Neural cell (in vitro differentiated cells): ENCODE results near the gene ADTRP. TPM values are rescaled to one million over a fixed set of nuclear protein-coding genes. Genes with fewer than 3 reads are reported as not detected.

Experiments
- H2AFZ ChIP-seq: fragments of 200-600, 300-800 bp; sonication (generic), shearing (Covaris generic); 2 replicates; pipeline ENCODE4 v1.6.0; 2014; ENCODE audit warnings: low read depth, mild to moderate bottlenecking, antibody characterized with exemption, low read length, moderate library complexity
- H3F3A ChIP-seq: fragments of 200-600 bp; shearing (Covaris generic); 2 replicates; pipeline ENCODE4 v1.6.1; 2016; ENCODE audit warnings: mild to moderate bottlenecking, moderate library complexity, mixed read lengths, antibody characterized with exemption, low read length; ENCODE audit not compliant: insufficient read depth, poor library complexity, severe bottlenecking
- H3K27ac ChIP-seq: fragments of 200-600, 300-800 bp; sonication (generic), shearing (Covaris generic); 2 replicates; pipeline ENCODE4 v1.5.1; 2014; ENCODE audit warnings: mild to moderate bottlenecking, low read length, moderate library complexity
- H3K27me3 ChIP-seq: fragments of 300-800, 200-600 bp; sonication (generic), shearing (Covaris generic); 2 replicates; pipeline ENCODE4 v1.6.0; 2014; ENCODE audit warnings: mild to moderate bottlenecking, low read depth, low read length, moderate library complexity; ENCODE audit not compliant: insufficient read depth
- H3K36me3 ChIP-seq: fragments of 300-800, 200-600 bp; sonication (generic), shearing (Covaris generic); 2 replicates; pipeline ENCODE4 v1.5.1; 2014; ENCODE audit warnings: mild to moderate bottlenecking, antibody characterized with exemption, low read length, moderate library complexity; ENCODE audit not compliant: insufficient read depth
- H3K4me2 ChIP-seq: fragments of 300-800, 200-600 bp; sonication (generic), shearing (Covaris generic); 2 replicates; pipeline ENCODE4 v1.6.0; 2014; ENCODE audit warnings: mild to moderate bottlenecking, low read length
- H3K4me3 ChIP-seq: fragments of 300-800, 200-600 bp; sonication (generic), shearing (Covaris generic); 2 replicates; pipeline ENCODE4 v1.5.1; 2014; ENCODE audit warnings: mild to moderate bottlenecking, low read length, moderate library complexity
- H3K79me2 ChIP-seq: fragments of 200-600 bp; shearing (Covaris generic); replicated peaks from 2 replicates; pipeline ENCODE4 v1.6.0; 2014; ENCODE audit warnings: mild to moderate bottlenecking, low read length, moderate library complexity; ENCODE audit not compliant: insufficient read depth
- H3K9ac ChIP-seq: fragments of 300-800, 200-600 bp; sonication (generic), shearing (Covaris generic); 2 replicates; pipeline ENCODE4 v1.6.1; 2016; ENCODE audit warnings: mild to moderate bottlenecking, low read length, mixed read lengths
- H3K9me2 ChIP-seq: fragments of 200-600 bp; shearing (Covaris generic); 2 replicates; pipeline ENCODE4 v1.6.1; 2016; ENCODE audit warnings: mild to moderate bottlenecking, low read length, mixed read lengths; ENCODE audit not compliant: insufficient read depth
- H3K9me3 ChIP-seq: fragments of 200-600, 300-800 bp; sonication (generic), shearing (Covaris generic); 2 replicates; pipeline ENCODE4 v1.6.1; 2016; ENCODE audit warnings: mild to moderate bottlenecking, mixed run types, low read length, moderate library complexity, mixed read lengths
- H4K20me1 ChIP-seq: fragments of 200-600 bp; shearing (Covaris generic); 2 replicates; pipeline ENCODE4 v1.6.1; 2016; ENCODE audit warnings: mild to moderate bottlenecking, mixed run types; ENCODE audit not compliant: insufficient read depth
- EP300 ChIP-seq: fragments of 450-650 bp; conservative IDR thresholded peaks from 2 replicates; pipeline ENCODE4 v1.6.1; 2014; ENCODE audit warnings: antibody characterized with exemption, mild to moderate bottlenecking, moderate library complexity; ENCODE audit not compliant: poor library complexity, severe bottlenecking
- EZH2 ChIP-seq: fragments of 200-600, 300-800 bp; shearing (Covaris generic), sonication (generic); IDR thresholded peaks from 2 replicates; pipeline ENCODE4 v1.6.1; 2014; ENCODE audit warnings: antibody characterized with exemption, low read length, borderline replicate concordance, mild to moderate bottlenecking; ENCODE audit not compliant: insufficient read depth, poor library complexity, severe bottlenecking
- MXI1 ChIP-seq: fragments of 450-650 bp; conservative IDR thresholded peaks from 2 replicates; pipeline ENCODE4 v1.6.1; 2014; ENCODE audit warnings: antibody characterized with exemption, mild to moderate bottlenecking; ENCODE audit not compliant: poor library complexity, severe bottlenecking
- POLR2AphosphoS5 ChIP-seq: IDR thresholded peaks from 2 replicates; pipeline ENCODE4 v1.6.1; 2012
- RAD21 ChIP-seq: fragments of 450-650 bp; conservative IDR thresholded peaks from 2 replicates; pipeline ENCODE4 v1.6.1; 2014; ENCODE audit warnings: antibody characterized with exemption, mild to moderate bottlenecking, moderate library complexity
- SMC3 ChIP-seq: fragments of 450-650 bp; conservative IDR thresholded peaks from 2 replicates; pipeline ENCODE4 v1.6.1; 2014; ENCODE audit warnings: antibody characterized with exemption, mild to moderate bottlenecking, moderate library complexity; ENCODE audit not compliant: poor library complexity
- TAF1 ChIP-seq: IDR thresholded peaks from 2 replicates; pipeline ENCODE4 v1.6.1; 2012; ENCODE audit warnings: low read depth
- polyA plus RNA-seq: library from polyadenylated mRNA; depleted of rRNA; stranded (reverse); fragments of >200 nt; gene quantifications from 2 replicates; pipeline ENCODE4 v1.2.3, GENCODE V29; 2014
- TF ChIP-seq, protein P1 (sequence below): fragments of 450-650 bp; IDR thresholded peaks from 2 replicates; pipeline ENCODE4 v1.5.1; 2014; ENCODE audit warnings: antibody characterized with exemption, mild to moderate bottlenecking, moderate library complexity; ENCODE audit not compliant: poor library complexity, severe bottlenecking
- TF ChIP-seq, protein P2 (sequence below): IDR thresholded peaks from 2 replicates; pipeline ENCODE4 v1.6.1; 2012; ENCODE audit warnings: borderline replicate concordance

The ADTRP gene
- polyA plus RNA-seq, 1 donor from 2014 or later, result not detected

- no peaks in the 10 kb centered on the region for H3K27me3 ChIP-seq
- no peak overlapping the region for H3K9ac ChIP-seq
- H4K20me1 ChIP-seq, result no peaks in the 10 kb centered on the region
- no peaks in the 10 kb centered on the region for H3K9me3 ChIP-seq
- no peak overlapping the region for H2AFZ ChIP-seq
- no peaks in the 10 kb centered on the region for H3K9me2 ChIP-seq
- H3K4me2 ChIP-seq, result no peak overlapping the region
- H3K79me2 ChIP-seq, result no peaks in the 10 kb centered on the region
- H3K27ac ChIP-seq, result no peak overlapping the region
- no peaks in the 10 kb centered on the region for H3K36me3 ChIP-seq
- H3F3A ChIP-seq, result no peaks in the 10 kb centered on the region
- TF ChIP-seq, protein P1, sequence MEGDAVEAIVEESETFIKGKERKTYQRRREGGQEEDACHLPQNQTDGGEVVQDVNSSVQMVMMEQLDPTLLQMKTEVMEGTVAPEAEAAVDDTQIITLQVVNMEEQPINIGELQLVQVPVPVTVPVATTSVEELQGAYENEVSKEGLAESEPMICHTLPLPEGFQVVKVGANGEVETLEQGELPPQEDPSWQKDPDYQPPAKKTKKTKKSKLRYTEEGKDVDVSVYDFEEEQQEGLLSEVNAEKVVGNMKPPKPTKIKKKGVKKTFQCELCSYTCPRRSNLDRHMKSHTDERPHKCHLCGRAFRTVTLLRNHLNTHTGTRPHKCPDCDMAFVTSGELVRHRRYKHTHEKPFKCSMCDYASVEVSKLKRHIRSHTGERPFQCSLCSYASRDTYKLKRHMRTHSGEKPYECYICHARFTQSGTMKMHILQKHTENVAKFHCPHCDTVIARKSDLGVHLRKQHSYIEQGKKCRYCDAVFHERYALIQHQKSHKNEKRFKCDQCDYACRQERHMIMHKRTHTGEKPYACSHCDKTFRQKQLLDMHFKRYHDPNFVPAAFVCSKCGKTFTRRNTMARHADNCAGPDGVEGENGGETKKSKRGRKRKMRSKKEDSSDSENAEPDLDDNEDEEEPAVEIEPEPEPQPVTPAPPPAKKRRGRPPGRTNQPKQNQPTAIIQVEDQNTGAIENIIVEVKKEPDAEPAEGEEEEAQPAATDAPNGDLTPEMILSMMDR, result no peak
- TF ChIP-seq EP300 (no peak), TAF1 (no peak), MXI1 (no peak), POLR2AphosphoS5 (no peak), EZH2 (no peak), SMC3 (no peak), RAD21 (no peak)
- TF ChIP-seq, protein P2, sequence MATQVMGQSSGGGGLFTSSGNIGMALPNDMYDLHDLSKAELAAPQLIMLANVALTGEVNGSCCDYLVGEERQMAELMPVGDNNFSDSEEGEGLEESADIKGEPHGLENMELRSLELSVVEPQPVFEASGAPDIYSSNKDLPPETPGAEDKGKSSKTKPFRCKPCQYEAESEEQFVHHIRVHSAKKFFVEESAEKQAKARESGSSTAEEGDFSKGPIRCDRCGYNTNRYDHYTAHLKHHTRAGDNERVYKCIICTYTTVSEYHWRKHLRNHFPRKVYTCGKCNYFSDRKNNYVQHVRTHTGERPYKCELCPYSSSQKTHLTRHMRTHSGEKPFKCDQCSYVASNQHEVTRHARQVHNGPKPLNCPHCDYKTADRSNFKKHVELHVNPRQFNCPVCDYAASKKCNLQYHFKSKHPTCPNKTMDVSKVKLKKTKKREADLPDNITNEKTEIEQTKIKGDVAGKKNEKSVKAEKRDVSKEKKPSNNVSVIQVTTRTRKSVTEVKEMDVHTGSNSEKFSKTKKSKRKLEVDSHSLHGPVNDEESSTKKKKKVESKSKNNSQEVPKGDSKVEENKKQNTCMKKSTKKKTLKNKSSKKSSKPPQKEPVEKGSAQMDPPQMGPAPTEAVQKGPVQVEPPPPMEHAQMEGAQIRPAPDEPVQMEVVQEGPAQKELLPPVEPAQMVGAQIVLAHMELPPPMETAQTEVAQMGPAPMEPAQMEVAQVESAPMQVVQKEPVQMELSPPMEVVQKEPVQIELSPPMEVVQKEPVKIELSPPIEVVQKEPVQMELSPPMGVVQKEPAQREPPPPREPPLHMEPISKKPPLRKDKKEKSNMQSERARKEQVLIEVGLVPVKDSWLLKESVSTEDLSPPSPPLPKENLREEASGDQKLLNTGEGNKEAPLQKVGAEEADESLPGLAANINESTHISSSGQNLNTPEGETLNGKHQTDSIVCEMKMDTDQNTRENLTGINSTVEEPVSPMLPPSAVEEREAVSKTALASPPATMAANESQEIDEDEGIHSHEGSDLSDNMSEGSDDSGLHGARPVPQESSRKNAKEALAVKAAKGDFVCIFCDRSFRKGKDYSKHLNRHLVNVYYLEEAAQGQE, result no peak
- H3K4me3 ChIP-seq, result no peak overlapping the region
These were observed 29.9 kb downstream of the ADTRP start for GRCh38 chr6:11748591-11749210.

DNA sequence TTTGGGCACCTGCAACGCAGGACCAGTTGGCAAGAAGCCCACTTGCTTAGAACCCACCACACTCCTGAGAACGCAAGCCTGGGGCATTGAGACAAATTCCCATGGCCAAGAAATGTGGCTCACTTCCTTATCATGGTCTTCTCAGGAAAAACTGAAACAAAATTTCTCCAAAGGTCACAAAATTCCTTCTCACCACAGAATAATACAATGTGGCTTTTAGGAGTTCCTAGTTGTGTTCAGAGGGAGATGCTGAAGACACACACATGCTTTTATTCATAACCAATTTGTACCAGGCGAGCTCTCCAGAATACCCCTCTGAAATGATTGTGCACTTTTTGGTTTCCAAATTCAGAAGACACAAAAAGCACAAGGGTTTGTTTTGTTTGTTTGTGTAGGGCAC is 31.6 kb downstream of the ADTRP start:
- Histone ChIP-seq H3K9me3 (no peaks in the 10 kb centered on the region), H3K9ac (no peak overlapping the region), H2AFZ (no peak overlapping the region), H3F3A (no peaks in the 10 kb centered on the region), H3K4me3 (no peak overlapping the region), H3K9me2 (no peaks in the 10 kb centered on the region), H3K27ac (no peak overlapping the region), H3K4me2 (no peak overlapping the region), H3K27me3 (no peaks in the 10 kb centered on the region), H4K20me1 (no peaks in the 10 kb centered on the region), H3K36me3 (no peaks in the 10 kb centered on the region), H3K79me2 (no peaks in the 10 kb centered on the region)
- TF ChIP-seq, protein P1, result no peak
- TF ChIP-seq SMC3 (no peak), POLR2AphosphoS5 (no peak), TAF1 (no peak), MXI1 (no peak), EP300 (no peak), EZH2 (no peak), RAD21 (no peak)
- TF ChIP-seq, protein P2, result no peak
